ENCODE measurements around the gene ATP8B3.
"Not testable (repeated sequence)": the region's sequence is repeated elsewhere in the genome, so short reads cannot be mapped to it uniquely, and the experiment has no call there.

ATP8B3 gene

DNA sequence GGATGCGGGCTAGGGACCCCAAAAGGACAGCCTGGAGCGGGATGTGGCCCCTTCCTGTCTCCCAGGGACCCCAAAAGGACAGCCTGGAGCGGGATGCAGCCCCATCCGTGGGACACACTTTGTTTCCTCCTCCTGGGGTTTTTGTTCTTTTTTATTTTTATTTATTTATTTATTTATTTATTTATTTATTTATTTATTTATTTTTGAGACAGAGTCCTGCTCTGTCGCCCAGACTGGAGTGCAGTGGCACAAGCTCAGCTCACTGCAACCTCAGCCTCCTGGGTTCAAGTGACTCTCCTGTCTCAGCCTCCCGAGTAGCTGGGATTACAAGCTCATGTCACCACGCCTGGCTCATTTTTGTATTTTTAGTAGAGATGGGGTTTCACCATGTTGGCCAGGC lies 14.8 kb downstream of the ATP8B3 start:
- not testable (repeated sequence) for DNase-seq (ENCODE audit: low spot score)

DNA sequence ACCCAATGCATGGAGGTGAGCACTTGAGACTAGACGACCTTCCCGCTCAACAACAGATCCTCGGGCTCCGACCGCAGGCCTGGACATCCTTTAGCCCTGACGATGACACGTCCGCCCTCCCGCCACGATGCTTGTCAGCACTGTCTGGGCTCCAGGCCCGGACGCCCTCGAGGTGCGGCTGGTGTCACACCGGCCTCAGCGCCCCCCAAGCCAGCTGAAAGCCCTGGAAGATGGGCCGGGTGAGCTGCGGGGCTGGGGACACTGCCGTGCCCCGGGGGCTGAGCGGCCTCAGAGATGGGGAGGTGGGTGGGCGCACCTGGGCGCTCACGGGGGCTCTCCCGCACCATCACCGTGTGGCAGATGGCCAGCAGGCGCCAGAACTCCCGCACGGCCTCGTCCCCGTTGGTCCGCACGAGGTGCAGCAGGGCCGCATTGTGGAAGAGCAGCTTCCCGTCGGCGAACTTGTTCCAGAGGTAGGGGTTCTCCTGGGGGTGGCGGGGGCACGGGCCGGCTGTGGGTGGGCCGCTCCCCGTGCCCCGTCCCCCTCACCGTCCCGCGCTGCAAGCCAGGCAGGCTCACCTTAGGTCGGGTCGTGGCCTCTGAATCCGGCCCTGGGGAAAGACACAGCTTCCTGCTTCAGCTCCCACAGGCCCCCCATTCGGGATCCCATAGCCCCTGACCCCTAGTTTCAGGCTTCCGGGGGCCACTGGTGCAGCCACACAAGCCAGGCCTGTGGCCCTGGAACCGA lies 15.5 kb downstream of the ATP8B3 start:
- no peak for DNase-seq (ENCODE audit: low spot score)

DNA sequence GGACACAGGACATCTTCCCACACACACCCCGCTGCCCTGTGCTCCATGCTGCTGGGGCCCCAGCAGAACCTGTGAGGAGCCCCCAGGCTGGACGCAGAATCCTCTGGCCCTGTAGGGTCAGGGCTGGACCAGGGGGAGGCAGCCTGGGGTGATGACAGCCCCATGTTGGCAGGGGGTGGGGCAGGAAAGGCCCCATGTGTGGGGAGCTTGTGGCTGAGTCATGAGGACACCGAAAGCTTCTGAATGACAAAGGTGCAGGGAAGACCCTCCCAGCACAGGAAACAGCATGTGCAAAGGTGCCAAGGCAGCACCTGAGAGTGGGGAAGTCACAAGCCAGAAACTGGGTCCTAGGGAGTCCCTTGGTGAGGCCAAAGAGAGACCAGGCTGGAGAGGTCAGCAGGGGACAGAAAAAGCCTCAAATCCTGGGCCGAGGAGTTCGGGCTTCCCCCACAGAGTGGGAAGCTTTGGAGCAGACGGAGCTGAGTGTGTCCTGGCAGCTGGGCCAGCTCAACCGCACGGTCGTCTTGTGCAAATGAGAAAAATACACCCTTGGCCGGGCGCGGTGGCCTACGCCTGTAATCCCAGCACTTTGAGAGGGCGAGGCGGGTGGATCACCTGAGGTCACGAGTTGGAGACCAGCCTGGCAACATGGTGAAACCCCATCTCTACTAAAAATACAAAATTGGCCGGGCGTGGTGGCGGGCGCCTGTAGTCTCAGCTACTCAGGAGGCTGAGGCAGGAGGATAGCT lies 17.5 kb downstream of the ATP8B3 start:
- no peak for DNase-seq (ENCODE audit: low spot score)

DNA sequence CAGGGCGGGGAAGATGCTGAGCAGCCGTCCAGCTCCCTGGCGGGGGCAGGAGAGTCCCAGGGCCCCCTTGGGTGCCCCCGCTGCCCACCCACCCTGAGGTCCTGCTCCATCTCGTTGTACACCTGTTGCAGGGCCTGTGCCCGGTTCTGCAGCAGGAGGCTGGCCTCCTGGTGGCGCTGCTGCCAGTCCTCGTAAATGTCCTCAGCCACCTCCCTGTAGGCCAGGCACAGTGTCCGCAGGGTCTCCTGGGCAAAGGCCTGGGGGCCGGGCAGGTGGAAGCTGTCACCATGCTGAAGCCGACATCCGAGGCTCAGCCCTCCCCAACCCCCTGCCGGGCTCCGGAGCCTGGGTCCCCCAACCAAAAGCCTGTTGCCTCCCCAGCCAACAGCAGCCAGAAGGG lies 20.2 kb downstream of the ATP8B3 start:
- DNase-seq (ENCODE audit: low spot score) = no peak

DNA sequence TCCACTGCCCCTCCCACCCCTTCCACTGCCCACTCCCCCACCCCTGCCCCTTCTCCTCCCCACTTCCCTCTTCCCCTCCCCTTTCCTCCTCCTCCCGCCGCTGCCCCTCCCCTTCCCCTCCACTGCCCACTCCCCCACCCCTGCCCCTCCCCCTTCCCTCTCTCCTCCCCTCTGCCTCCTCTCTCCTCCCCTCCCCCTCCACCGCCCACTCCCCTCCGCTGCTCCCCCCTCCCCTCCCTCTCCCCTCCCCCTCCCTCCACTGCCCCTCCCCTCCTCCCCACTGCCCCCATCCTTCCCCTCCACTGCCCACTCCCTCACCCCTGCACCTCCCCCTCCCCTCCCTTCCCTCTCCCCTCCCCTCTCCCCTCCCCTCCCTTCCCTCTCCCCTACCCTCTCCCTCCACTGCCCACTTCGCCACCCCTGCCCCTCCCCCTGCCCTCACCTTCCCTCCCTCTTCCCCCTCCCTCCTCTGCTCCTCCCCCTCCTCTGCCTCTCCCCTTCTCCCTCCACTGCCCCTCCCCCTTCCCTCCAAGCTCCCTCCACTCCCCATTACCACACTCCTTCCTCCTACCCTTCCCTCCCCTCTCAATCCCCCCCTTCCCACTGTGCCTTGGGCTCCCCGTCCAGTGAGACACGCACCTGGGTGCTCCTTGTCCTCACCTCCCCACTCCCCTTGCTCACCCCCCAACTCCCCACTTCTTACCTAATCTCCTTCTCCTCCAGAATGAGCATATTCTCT lies 21.9 kb downstream of the ATP8B3 start:
- no peak for DNase-seq (ENCODE audit: low spot score)

DNA sequence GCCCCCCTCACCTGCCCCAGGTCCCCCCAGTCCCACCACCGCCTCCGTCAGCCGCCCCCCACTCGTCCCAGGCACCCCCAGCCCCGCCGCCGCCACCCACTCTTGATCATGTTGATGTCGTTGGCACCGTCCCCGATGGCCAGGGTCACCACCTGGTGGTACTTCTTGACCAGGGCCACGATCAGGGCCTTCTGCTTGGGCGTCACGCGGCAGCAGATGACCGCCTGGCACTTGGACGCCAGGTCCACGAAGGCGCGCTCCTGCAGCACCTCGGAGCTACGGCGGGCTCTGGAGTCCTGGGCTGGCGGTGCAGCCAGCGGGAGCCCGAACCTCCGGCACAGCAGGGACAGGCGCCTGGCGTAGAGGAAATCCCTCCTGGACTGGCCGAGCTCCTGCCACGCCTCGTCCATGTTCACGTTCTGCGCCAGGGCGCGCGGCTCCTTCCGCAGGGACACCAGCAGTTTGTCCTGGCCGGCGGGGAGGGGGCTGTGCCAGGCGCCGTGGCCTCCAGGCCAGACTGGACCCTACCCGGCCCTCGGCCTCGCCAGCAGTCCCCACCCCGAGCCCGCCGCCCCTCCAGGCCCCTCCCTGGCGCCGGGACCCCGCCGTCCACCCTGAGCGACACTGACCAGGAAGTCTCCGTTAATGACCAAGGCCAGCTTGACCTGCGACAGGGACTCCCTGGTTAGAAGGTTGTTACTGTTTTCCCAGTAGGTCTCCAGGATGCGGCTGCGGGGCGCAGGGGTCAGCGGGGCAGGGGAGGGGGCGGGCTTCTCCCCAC lies 22.6 kb downstream of the ATP8B3 start:
- no peak for DNase-seq (ENCODE audit: low spot score)

DNA sequence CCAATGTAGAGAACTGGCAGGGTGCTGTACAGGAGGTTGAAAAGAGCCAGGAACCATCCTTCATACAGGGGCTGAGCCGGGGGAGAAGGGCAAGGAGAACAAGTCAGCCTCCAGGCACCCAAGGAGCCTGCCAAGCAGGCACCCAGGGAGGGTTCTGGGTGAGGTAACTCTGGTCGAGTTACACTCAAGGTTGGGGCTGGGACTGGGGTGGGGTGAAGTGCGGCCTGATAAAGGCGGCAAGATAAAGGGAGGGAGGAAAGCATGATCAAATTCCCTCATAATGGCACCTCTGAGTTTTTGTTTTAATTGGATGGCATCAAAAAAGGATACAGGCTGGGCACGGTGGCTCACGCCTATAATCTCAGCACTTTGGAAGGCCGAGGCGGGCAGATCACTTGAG lies 25.0 kb downstream of the ATP8B3 start:
- no peak for DNase-seq (ENCODE audit: low spot score)

DNA sequence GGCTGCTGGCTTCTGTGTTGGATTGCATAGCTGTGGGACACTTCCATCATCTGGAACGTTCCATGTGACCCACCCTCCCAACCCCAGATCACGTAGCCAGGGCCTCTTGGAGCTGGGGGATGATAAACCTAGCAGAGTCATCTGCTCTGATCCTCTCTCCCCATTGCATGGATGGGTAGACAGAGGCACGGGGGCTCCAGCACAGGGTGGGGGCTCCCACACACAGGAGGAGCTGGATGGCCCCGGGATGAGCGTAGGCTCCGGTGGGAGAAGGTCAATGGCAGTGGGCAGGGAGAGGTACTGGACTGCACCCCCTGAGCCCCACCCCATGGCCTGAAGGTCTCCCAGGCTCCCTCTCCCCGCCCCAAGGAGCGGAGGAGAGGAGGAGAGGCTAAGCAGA lies 25.4 kb downstream of the ATP8B3 start:
- no peak for DNase-seq (ENCODE audit: low spot score)

DNA sequence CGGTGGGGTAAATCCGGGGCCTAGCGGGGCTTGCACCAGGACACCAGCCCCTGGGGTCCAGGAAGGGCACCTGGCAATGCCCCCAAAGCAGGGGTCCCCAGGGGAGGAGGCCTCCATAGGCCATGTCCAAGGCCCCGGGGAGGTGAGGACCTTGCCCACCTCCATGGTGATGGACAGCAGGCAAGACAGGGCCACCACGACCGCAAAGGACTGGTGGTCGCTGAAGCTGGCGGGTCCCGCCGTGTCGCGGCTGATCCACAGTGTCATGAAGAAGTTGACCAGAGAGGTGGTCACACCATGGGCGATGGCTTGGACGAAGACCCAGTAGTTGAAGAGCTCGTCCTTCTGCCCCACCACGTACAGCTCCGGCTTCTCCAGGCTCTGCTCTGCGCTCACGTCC lies 26.8 kb downstream of the ATP8B3 start:
- no peak for DNase-seq (ENCODE audit: low spot score)

DNA sequence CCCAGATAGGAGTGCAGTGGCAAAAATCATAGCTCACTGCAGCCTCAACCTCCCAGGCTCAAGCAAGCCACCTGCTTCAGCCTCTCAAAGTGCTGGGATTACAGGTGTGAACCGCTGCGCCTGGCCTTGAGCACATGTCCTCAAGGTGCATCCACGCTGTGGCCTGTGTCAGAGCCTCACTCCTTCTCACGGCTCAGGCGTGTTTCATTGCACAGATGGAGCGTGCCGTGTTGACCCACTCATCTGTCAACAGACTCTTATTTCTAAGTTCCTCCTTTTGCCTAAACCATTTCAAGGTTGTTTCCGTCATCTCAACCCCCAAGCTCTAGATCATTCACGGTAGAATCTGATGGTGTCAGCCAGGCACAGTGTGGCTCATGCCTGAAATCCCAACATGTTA lies 28.2 kb downstream of the ATP8B3 start:
- no peak for DNase-seq (ENCODE audit: low spot score)

DNA sequence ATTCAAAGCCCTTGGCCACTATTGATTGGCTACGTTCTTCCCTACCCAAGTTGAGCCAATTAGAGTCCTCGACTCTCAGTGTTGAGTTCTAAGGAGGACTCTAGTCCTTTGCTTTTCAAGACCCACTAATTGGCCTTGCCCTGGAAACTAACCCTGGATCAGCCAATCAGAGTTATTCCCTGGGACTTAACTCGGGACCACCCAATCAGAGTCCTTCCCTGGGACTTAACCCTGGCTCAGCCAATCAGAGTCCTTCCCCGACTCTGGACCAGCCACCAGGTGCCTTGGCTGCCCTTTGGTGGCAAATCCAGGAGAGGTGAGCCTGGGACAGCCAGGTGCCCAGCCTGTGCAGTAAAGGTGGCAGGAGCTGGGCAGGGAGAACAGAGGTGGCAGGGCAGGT lies 28.7 kb downstream of the ATP8B3 start:
- no peak for DNase-seq (ENCODE audit: low spot score)

DNA sequence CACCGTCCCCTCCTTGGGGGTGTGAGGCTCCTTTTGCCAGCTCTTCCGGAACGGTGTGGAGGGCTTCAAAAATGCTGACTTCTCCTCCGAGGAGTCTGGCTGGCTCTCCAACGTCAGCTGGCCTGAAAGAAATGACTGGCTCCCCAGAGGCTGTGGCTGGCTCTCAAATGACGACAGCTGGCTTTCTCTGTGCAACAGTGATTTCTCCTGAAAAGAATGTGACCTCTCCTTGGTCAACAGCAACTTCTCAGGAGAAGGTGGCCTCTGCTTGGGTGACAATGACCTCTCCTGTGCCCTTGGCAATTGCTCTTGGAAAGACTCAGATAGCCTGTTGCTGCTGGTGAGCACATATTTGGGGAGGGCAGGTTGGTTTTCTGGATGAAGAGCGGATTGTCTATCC lies 29.6 kb downstream of the ATP8B3 start:
- no peak for DNase-seq (ENCODE audit: low spot score)

DNA sequence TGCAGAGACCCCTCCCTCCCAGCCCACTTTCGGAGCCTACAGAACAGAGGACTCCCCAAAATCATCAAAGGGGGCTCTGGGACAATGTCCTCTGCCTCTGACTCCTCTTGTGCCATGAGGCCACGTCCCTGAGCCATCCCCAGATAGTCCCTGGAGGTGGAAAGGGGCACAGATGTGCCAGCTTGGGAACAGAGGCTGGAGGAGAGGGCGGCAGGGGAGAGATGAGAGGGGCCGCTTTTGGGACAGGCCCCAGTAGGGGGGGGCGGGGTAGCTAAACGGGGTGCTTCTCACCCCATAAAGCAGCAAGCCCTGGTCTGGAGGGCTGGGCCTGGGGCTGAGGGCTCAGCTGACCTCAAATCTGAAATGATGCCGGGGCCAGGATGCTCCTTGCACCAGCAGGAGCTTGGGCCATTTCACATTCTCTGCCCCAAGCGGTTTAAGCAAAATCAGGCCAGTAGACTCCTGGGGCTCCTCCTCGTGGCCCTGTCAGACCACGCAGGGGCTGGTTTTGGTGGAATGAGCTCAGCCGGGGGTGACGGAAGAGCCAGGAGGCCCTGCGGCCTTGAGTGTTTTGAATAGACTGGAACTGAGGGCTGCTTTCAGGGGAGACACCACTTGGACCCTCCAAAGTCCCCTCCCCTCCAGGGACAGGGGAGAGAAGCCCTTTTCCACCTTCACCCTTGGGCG lies 31.7 kb downstream of the ATP8B3 start:
- no peak for DNase-seq (ENCODE audit: low spot score)

DNA sequence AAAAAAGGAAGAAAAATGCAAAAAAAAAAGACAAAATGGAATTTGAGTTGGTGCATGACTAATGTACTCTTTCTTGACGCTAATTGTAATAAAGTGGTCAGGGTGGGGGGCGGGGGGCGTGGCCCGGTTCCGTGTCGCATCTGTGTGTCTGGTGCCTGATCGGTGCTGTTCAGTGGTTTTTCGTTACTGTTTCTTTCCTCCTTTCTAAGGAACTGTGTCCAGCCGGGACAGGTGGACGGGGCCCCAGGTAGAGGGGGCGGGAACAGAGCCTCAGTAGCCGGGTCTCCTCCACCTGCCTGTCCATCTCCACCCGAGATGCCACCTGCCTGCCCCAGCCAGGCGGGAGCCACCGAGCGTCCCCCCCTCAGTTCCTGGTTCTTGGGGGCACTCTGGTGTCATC lies 32.5 kb downstream of the ATP8B3 start:
- DNase-seq (ENCODE audit: low spot score) = no peak

DNA sequence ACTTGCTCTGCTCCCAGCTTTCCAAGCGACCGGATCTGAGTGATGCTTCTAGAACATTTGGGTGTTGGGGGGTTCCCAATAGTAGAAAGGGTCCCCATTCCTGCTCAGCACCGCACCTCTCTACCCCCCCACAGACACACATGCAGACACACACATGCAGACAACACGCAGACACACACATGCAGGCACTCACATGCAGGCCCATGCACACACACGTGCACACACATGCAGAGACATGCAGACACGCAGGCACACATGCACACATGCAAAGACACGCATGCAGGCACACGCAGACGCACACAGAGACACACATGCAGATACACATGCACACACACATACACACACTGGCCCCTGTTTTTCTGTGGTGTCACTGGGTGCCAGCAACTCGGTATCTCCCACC lies 34.9 kb downstream of the ATP8B3 start:
- DNase-seq (ENCODE audit: low spot score) = no peak

DNA sequence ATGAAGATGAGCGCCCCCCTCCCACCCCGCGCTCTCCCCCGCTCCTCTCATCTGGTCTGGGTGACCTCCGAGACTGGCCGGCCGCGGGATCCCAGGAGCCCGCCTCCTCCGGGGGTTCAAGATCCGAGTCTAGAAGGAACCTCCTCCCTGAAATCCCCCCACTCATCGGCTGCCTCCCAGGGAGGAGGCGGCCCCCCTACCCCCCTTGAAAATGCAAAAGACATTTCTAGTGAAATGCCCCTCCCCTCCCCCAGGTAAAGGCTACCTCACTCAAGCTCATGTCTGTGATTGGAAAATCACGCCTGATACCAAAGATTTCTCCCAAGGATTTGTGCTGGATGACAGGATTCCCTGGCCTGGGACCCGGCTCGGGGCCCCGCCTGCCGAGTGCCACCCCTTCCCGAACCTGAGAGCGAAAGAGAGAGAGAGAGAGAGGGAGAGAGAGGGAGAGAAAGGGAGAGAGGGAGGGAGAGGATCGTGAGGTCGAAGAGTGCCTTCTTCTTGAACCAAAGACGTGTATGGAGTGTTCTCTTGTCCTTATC lies 35.4 kb downstream of the ATP8B3 start:
- DNase-seq (ENCODE audit: low spot score) = no peak

DNA sequence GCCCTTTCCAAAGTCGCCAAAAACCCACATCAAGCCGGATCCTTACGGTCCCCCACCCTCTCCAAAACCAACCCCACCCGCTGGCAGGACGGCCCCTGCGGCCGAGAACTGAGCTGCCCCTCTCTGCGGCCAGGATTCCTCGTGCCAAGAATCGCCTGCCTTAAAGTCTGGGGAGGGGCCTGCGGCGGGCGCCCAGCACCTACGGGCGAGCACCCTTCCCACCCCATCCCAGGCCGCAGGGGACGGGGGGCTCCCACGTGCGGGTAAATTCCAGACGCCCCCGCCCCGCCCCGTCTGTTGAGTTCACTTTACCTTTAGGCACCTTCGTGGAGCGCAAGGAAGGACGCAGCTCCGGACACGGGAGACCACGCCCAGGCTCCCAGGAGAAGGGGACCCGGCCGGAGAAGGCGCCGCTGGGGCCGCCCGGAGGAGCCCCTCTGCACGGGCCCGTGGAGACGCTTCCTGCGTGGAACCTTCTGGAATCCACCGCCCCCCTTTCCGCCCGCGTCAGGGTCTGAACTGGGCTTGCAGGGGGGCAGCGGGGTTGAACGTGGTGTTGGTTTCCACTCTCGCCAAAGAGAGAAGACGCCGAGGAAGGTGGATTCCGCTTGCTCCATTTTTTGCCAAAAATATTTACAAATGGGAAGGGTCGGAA lies 36.0 kb downstream of the ATP8B3 start:
- DNase-seq (ENCODE audit: low spot score) = no peak

DNA sequence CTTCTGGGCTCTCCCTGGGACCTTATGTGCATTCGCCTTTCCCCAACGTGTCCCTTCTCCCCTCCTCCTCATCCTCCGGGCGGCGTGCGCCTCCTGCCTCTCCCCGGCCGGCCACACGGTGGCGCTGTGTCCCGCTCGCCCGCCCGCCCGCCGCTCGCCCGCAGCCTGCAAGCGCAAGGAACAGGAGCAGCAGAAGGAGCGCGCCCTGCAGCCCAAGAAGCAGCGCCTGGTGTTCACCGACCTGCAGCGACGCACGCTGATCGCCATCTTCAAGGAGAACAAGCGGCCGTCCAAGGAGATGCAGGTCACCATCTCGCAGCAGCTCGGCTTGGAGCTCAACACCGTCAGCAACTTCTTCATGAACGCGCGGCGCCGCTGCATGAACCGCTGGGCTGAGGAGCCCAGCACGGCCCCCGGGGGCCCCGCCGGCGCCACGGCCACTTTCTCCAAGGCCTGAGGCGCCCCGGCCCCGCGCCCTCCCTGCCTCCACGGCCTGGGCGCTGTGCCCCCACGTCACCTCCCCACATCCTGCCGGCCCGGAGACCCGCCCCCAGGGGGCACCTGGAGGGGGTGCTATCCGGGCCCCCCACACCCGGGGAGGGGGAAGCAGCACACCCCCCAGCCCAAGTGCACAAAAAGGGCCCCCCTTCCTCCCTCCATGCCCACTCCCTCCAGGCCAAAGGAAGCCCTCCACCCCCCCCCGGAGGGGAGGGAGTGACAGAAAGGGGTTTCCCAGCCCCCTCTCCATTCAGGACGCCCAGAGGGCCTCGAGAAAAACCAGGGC lies 36.9 kb downstream of the ATP8B3 start:
- peak; percentile 83 for DNase-seq (ENCODE audit: low spot score)

DNA sequence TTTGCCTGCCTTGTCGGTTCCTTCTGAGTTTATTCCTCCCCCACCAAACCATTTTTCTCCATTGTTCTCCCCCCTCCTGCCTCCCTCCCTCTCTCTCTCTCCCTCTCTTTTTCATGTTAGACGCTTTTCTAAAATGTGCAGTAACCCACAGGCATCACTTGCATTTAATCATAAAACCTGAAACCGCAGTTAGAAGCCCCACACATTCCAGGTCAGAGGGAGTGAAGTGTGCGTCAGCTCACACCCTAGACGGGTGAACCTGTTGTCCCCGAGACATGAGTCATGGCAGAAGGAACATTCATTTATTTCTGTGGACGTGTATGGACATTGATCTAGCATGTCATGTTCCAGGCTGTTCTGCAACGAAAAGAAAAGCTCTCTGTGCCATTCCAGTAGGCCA lies 38.9 kb downstream of the ATP8B3 start:
- no peak for DNase-seq (ENCODE audit: low spot score)

All from HuH-7.5 (cell line).